Measurements from ENCODE around the gene ZNF423.

- TF ChIP-seq CTCF (IDR thresholded peaks at IDR 0.05 in 8 of 11, conservative IDR thresholded peaks at IDR 0.05 in 3 of 11) (no peak), POLR2A (IDR thresholded peaks at IDR 0.05) (no peak)
Observed at GRCh38 chr16:49564496-49565229, 291.2 kb downstream of the ZNF423 start.
